GM23248 (cell line): ENCODE data around the gene UGP2. TPM values are rescaled to one million over a fixed set of nuclear protein-coding genes. Genes with fewer than 3 reads are reported as not detected.

Source experiments
- DNase-seq: peaks from one replicate; pipeline ENCODE4 v3.0.0-alpha.2; 2015
- H2AFZ ChIP-seq: fragments of 200-600 bp; sonication (generic); 2 replicates; pipeline ENCODE4 v1.6.1; 2016; ENCODE audit warnings: antibody characterized with exemption
- H3F3A ChIP-seq: fragments of 200-600 bp; sonication (generic); 2 replicates; pipeline ENCODE4 v1.6.1; 2016; ENCODE audit warnings: mild to moderate bottlenecking, antibody characterized with exemption, mixed run types; ENCODE audit not compliant: insufficient read depth
- H3K27ac ChIP-seq: fragments of 200-600 bp; sonication (generic); 2 replicates; pipeline ENCODE4 v1.5.1; 2016; ENCODE audit warnings: mild to moderate bottlenecking
- H3K27me3 ChIP-seq: fragments of 200-600 bp; sonication (generic); replicated peaks from 2 replicates; pipeline ENCODE4 v1.6.1; 2016; ENCODE audit warnings: mild to moderate bottlenecking; ENCODE audit not compliant: insufficient read depth
- H3K36me3 ChIP-seq: fragments of 200-600 bp; sonication (generic); 2 replicates; pipeline ENCODE4 v1.6.1; 2016; ENCODE audit warnings: low read depth, mild to moderate bottlenecking
- H3K4me1 ChIP-seq: fragments of 200-600 bp; sonication (generic); 2 replicates; pipeline ENCODE4 v1.6.1; 2016; ENCODE audit warnings: mild to moderate bottlenecking; ENCODE audit not compliant: insufficient read depth
- H3K4me2 ChIP-seq: fragments of 200-600 bp; sonication (generic); one replicate; pipeline ENCODE4 v1.6.1; 2016; ENCODE audit warnings: mild to moderate bottlenecking; ENCODE audit not compliant: unreplicated experiment
- H3K4me3 ChIP-seq: fragments of 200-600 bp; sonication (generic); 2 replicates; pipeline ENCODE4 v1.5.1; 2016; ENCODE audit warnings: mild to moderate bottlenecking
- H3K79me2 ChIP-seq: fragments of 200-600 bp; sonication (generic); 2 replicates; pipeline ENCODE4 v1.6.1; 2016; ENCODE audit warnings: mild to moderate bottlenecking; ENCODE audit not compliant: insufficient read depth
- H3K9ac ChIP-seq: fragments of 200-600 bp; sonication (generic); 2 replicates; pipeline ENCODE4 v1.6.1; 2016; ENCODE audit warnings: mild to moderate bottlenecking
- H3K9me2 ChIP-seq: fragments of 200-600 bp; sonication (generic); 2 replicates; pipeline ENCODE4 v1.6.1; 2016; ENCODE audit warnings: mixed run types, mild to moderate bottlenecking, moderate library complexity; ENCODE audit not compliant: insufficient read depth
- H3K9me3 ChIP-seq: fragments of 200-600 bp; sonication (generic); one replicate; pipeline ENCODE4 v1.6.1; 2017; ENCODE audit warnings: low read depth
- H4K20me1 ChIP-seq: fragments of 200-600 bp; sonication (generic); 2 replicates; pipeline ENCODE4 v1.6.0; 2016; ENCODE audit not compliant: insufficient read depth
- EZH2 ChIP-seq: fragments of 200-600 bp; sonication (generic); IDR thresholded peaks from 2 replicates; pipeline ENCODE4 v1.6.1; 2018; ENCODE audit warnings: antibody characterized with exemption, mild to moderate bottlenecking; ENCODE audit not compliant: insufficient read depth, poor library complexity, severe bottlenecking
- EZH2phosphoT487 ChIP-seq: fragments of 200-600 bp; sonication (generic); IDR thresholded peaks from 2 replicates; pipeline ENCODE4 v1.6.1; 2018; ENCODE audit warnings: antibody characterized with exemption, moderate library complexity, mild to moderate bottlenecking, low read depth; ENCODE audit not compliant: insufficient read depth
- WGBS, 2 experiments: methylation state at CpG; one replicate each; pipeline ENCODE4 v1.1.6; 2015 to 2017; ENCODE audit warnings: low lambda C conversion rate in 2 of 2, low coverage in 1 of 2; ENCODE audit errors: missing lambda C conversion rate in 2 of 2; 5-methylcytosine and 5-hydroxymethylcytosine counted together
- in situ Hi-C: fragments of 300-500 bp; cut with MboI; formaldehyde crosslinking; loops from 2 replicates; pipeline ENCODE4 v1.15.0; 2020
- polyA plus RNA-seq: library from polyadenylated mRNA; unstranded; fragments of >200 nt; fragmentation: Nextera tagmentation; extraction: Ambion mirVana; gene quantifications from 2 replicates; pipeline ENCODE4 v1.2.1, GENCODE V29; 2016
- total RNA-seq: library from RNA; depleted of rRNA; stranded (reverse); fragments of >200 nt; shearing (Covaris generic); gene quantifications from 2 replicates; pipeline ENCODE4 v1.2.3, GENCODE V29; 2014

Gene UGP2
- total and polyA plus RNA-seq, 2 experiments from 2014 or later, result 168 to 180 TPM

GRCh38 chr2:63882395-63883105 lies 40.9 kb downstream of the UGP2 start:
- 0 out of 2 replicates have a peak, but pooled peaks cover 4% of the 10 kb centered on the region for H3F3A ChIP-seq
- H3K4me1 ChIP-seq, result no peaks in the 10 kb centered on the region
- WGBS, 2 experiments, result 86 to 87% methylated on average over 3 of the region's 3 CpGs
- no peak for DNase-seq
- no peaks in the 10 kb centered on the region for H4K20me1 ChIP-seq
- no peak overlapping the region for H2AFZ ChIP-seq
- no peak overlapping the region for H3K4me3 ChIP-seq
- peaks cover 75% of the 10 kb centered on the region for H3K79me2 ChIP-seq
- H3K9me3 ChIP-seq, result no peaks in the 10 kb centered on the region
- H3K9ac ChIP-seq, result no peak overlapping the region
- H3K4me2 ChIP-seq, result no peak overlapping the region
- H3K9me2 ChIP-seq, result no peaks in the 10 kb centered on the region
- in situ Hi-C loops, result no loop called here
- TF ChIP-seq EZH2 (no peak), EZH2phosphoT487 (no peak)
- peaks cover 33% of the 10 kb centered on the region for H3K36me3 ChIP-seq
- no peak overlapping the region for H3K27ac ChIP-seq
- no peaks in the 10 kb centered on the region for H3K27me3 ChIP-seq

DNA sequence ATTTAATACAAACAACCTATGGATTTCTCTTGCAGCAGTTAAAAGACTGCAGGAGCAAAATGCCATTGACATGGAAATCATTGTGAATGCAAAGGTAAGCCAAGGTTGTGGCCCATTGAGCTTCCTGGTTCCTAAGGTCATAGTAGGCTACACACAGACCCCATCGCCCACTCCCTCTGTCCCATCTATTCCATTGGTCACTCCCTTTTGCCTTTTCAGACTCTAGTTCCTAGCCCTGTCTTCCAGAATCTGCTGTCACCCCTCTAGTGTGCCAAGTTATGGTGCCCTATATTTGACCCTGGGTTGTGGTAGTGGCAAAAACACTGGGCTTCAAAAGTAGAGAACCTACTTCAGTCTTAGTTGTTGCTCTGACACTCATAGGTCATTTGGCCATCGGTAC lies 44.7 kb downstream of the UGP2 start:
- Histone ChIP-seq H4K20me1 (no peaks in the 10 kb centered on the region), H3K79me2 (peaks cover 40% of the 10 kb centered on the region), H3K9ac (no peak overlapping the region), H3K4me2 (no peak overlapping the region), H2AFZ (no peak overlapping the region), H3K36me3 (peaks cover 68% of the 10 kb centered on the region), H3K27me3 (no peaks in the 10 kb centered on the region), H3K9me2 (no peaks in the 10 kb centered on the region), H3F3A (peaks cover 36% of the 10 kb centered on the region; the same call in 1 of the 2 replicates), H3K4me1 (no peaks in the 10 kb centered on the region), H3K4me3 (no peak overlapping the region), H3K27ac (no peak overlapping the region), H3K9me3 (no peaks in the 10 kb centered on the region)
- in situ Hi-C loops, result no loop called here
- WGBS, 2 experiments, result 97 to 100% methylated on average over 2 of the region's 2 CpGs
- no peak for TF ChIP-seq EZH2
- TF ChIP-seq EZH2phosphoT487, result no peak
- DNase-seq, result no peak

DNA sequence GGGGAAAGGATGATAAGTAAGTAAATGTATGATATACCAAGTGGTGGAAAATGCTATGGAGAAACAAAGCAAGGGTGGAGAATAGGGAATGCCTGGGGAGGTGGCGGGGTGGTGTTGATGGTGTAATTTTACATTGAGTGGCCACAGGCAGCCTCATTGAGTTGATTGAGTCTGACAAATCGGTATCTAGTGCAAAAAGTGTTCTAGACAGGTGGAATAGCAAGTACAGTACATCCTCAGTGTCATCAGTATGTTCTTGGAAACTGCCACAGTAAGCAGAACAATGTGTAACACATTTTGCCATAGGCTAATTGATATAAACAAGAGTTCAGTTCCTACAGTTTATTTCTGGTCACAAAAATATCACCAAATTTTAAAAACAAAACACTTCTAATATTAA lies 46.4 kb downstream of the UGP2 start:
- Histone ChIP-seq H3K4me1 (no peaks in the 10 kb centered on the region), H3F3A (peaks cover 40% of the 10 kb centered on the region; the same call in 1 of the 2 replicates), H3K4me3 (no peak overlapping the region), H3K79me2 (peaks cover 24% of the 10 kb centered on the region; the same call in 1 of the 2 replicates), H3K9me2 (no peaks in the 10 kb centered on the region), H3K4me2 (no peak overlapping the region), H4K20me1 (no peaks in the 10 kb centered on the region), H3K9ac (no peak overlapping the region), H3K27me3 (no peaks in the 10 kb centered on the region), H3K9me3 (no peaks in the 10 kb centered on the region), H3K36me3 (peaks cover 83% of the 10 kb centered on the region), H3K27ac (no peak overlapping the region), H2AFZ (no peak overlapping the region)
- in situ Hi-C loops, result no loop called here
- TF ChIP-seq EZH2 (no peak), EZH2phosphoT487 (no peak)
- 74 to 86% methylated on average over 2 of the region's 2 CpGs for WGBS, 2 experiments
- DNase-seq, result no peak

DNA sequence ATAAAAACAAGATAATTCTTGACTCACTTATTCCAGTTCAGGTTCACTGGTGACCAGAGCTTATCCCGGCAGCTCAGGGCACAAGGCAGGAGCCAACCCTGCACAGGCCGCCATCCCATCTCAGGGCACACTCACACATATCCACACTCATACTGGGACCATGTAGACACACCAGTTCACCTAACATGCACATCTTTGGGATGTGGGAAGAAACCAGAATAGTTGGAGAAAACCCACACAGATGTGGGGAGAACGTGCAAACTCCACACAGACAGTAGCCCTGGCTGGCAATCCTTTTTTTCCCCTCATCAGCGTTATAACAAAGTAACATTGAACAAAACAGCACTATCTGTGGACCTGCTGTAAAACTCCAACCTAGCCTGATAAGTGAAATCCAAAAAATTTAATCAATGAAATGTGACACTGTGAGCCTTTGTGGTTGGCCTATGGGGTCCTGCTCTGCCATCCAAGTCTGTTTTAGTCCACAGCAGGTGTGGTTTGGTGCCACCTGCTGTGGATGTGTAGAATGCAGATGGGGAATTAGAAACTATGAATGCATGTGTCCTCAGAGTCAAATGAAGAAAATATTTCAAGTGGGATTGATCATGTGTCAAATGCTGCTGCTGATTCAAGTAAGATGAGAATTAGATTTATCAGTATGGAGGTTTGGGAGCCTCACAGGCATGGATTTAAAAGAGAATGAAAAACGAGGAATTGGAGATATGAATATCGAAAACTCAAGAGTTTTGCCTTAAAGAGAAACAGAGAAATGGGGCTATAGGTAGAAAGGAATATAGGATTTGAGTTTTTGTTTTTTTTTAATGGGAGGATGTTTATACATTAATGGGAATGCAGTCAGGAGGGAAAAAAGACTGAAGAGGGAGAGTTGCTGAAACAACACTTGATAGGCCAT lies 47.0 kb downstream of the UGP2 start:
- TF ChIP-seq EZH2 (no peak), EZH2phosphoT487 (no peak)
- Histone ChIP-seq H3K9me3 (no peaks in the 10 kb centered on the region), H2AFZ (no peak overlapping the region), H3K36me3 (peaks cover 85% of the 10 kb centered on the region), H3K4me3 (no peak overlapping the region), H3K79me2 (peaks cover 19% of the 10 kb centered on the region; the same call in 1 of the 2 replicates), H3K4me2 (no peak overlapping the region), H3K4me1 (no peaks in the 10 kb centered on the region), H3K27me3 (no peaks in the 10 kb centered on the region), H3K9me2 (no peaks in the 10 kb centered on the region), H3K27ac (no peak overlapping the region), H4K20me1 (no peaks in the 10 kb centered on the region), H3F3A (peaks cover 43% of the 10 kb centered on the region), H3K9ac (no peak overlapping the region)
- peak; percentile 61 for DNase-seq
- in situ Hi-C loops, result no loop called here
- 74 to 83% methylated on average over 6 of the region's 6 CpGs for WGBS, 2 experiments
